Large intestine (tissue), 3 donors: Measurements from ENCODE around the gene FZD7. TPM values are rescaled to one million over a fixed set of nuclear protein-coding genes. Genes with fewer than 3 reads are reported as not detected.

Experiments used
- DNase-seq, 2 donors: peaks; one replicate each; pipeline versions ENCODE4 v3.0.0 to v3.0.0-alpha.2; 2013
- H3K27ac ChIP-seq: one replicate; pipeline ENCODE4 v1.5.1; 2013; ENCODE audit warnings: low read length
- H3K27me3 ChIP-seq: 2 replicates; pipeline ENCODE4 v1.6.1; 2013; ENCODE audit warnings: low read length; ENCODE audit not compliant: control insufficient read depth, insufficient read depth
- H3K36me3 ChIP-seq: 2 replicates; pipeline ENCODE4 v1.6.1; 2013; ENCODE audit warnings: low read length; ENCODE audit not compliant: control insufficient read depth, insufficient read depth
- H3K4me1 ChIP-seq: one replicate; pipeline ENCODE4 v1.6.1; 2013; ENCODE audit warnings: low read length; ENCODE audit not compliant: control insufficient read depth, insufficient read depth
- H3K4me3 ChIP-seq: one replicate; pipeline ENCODE4 v1.5.1; 2013; ENCODE audit warnings: low read length
- H3K9me3 ChIP-seq: one replicate; pipeline ENCODE4 v1.6.1; 2013; ENCODE audit warnings: mild to moderate bottlenecking, low read depth, low read length, moderate library complexity; ENCODE audit not compliant: control insufficient read depth
- WGBS: methylation state at CpG from one replicate; pipeline ENCODE4 v1.1.5; 2013; ENCODE audit warnings: low lambda C conversion rate; ENCODE audit not compliant: insufficient coverage; 5-methylcytosine and 5-hydroxymethylcytosine counted together
- polyA plus RNA-seq: library from polyadenylated mRNA; unstranded; fragments of 120-200 nt; gene quantifications from one replicate; pipeline ENCODE4 v1.2.1, GENCODE V29; 2013

Gene FZD7
- polyA plus RNA-seq, 1 donor, result 24.1 TPM

DNA sequence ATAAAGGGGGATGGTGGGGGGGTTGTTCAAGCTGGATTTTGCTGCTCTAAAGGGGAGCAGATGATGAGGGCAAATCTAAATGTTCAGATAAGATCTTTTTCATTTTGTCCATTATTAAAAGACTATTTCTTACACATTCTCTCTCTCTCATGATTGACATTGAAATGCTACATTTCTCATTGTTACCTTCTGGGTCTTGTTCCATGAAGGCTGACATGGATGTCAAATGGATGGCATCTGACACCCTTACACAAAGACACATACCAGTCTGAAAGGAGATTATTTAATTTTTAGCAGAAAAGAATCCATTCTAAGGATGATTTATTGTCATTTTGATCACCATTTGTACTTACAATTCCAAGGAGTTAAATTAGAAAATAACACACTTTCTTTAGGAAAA, 11.1 kb downstream of the FZD7 start:
- no peak overlapping the region for H3K27ac ChIP-seq
- no peaks in the 10 kb centered on the region for H3K27me3 ChIP-seq
- no peak for DNase-seq
- no peak overlapping the region for H3K4me3 ChIP-seq
- H3K4me1 ChIP-seq, result peaks cover 1% of the 10 kb centered on the region
- no peaks in the 10 kb centered on the region for H3K36me3 ChIP-seq
- H3K9me3 ChIP-seq, result no peaks in the 10 kb centered on the region

DNA sequence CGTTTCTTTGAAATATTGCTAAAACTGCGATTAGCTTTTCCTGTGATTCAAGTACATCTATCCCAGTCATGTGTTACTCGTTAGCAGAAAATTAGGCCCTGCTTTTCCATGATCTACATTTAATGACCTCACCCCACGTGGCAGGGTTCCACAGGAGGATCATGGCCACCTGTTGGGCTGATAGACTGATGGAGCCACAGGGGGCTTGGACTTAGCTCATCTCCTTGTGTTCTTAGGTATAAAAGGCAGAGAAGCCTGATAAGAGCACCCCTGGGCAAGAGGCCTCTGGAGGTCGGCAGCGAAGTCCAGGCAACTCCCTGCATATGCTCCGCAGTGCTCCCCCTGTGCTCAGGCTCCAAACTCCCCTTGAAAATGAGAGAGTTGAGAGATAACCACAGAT, 12.9 kb downstream of the FZD7 start:
- H3K9me3 ChIP-seq, result no peaks in the 10 kb centered on the region
- WGBS, result no CpG with 5 or more reads among the region's 7 CpGs
- H3K4me3 ChIP-seq, result no peak overlapping the region
- H3K27me3 ChIP-seq, result no peaks in the 10 kb centered on the region
- H3K36me3 ChIP-seq, result no peaks in the 10 kb centered on the region
- no peak overlapping the region for H3K27ac ChIP-seq
- no peak for DNase-seq
- peaks cover 3% of the 10 kb centered on the region for H3K4me1 ChIP-seq

DNA sequence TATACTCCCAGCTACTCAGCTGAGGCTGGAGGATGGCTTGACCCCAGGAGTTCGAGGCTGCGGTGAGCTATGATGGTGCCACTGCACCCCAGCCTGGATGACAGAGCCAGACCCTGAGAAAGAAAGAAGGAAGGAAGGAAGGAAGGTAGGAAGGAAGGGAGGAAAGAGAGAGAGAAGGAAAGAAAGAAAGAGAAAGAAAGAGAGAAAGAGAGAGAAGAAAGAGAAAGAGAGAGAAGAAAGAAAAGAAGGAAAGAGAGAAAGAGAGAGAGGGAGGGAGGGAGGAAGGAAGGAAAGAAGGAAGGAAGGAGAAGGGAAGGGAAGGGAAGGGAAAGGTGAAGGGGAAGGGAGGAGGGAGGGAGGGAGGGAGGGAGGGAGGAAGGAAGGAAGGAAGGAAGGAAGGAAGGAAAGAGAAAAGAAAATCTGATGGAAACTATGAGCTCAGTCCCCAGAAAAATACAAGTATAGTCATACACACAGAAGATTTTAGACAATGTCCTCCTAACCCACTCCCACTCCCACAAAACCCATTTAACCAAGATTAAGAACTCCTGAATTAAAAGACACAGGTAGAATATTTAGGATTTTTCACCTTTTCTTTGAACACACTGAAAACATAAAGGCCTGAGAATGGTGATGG, 15.6 kb downstream of the FZD7 start:
- WGBS, result 100% methylated on average over 2 of the region's 2 CpGs
- no peaks in the 10 kb centered on the region for H3K36me3 ChIP-seq
- no peak overlapping the region for H3K27ac ChIP-seq
- peaks cover 3% of the 10 kb centered on the region for H3K4me1 ChIP-seq
- H3K4me3 ChIP-seq, result no peak overlapping the region
- H3K27me3 ChIP-seq, result no peaks in the 10 kb centered on the region
- no peaks in the 10 kb centered on the region for H3K9me3 ChIP-seq
- no peak for DNase-seq

DNA sequence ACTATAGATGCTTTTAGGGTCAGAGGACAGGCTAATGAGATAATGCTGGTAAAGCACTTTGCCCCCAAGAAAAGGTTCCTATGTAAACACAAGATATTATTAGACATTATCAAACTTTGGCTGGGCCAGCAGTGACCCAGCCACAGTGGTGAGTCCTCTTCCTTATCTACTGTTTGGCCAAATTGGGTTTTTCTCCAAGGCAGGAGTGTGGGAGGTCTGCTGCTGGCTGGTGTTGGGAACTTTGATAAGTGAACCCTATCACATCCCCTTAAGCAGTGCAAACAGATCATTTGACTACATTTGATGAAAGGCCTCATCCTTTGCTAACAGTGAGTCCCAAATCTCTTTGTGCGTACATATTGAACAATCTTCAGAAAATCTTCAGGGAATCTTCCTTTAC, 16.2 kb downstream of the FZD7 start:
- DNase-seq, result peak in 1 of 2 donors; percentile 24
- Histone ChIP-seq H3K27ac (no peak overlapping the region), H3K36me3 (no peaks in the 10 kb centered on the region), H3K27me3 (no peaks in the 10 kb centered on the region), H3K9me3 (no peaks in the 10 kb centered on the region), H3K4me1 (peaks cover 7% of the 10 kb centered on the region), H3K4me3 (no peak overlapping the region)
- WGBS, result no CpG with 5 or more reads among the region's 1 CpG

DNA sequence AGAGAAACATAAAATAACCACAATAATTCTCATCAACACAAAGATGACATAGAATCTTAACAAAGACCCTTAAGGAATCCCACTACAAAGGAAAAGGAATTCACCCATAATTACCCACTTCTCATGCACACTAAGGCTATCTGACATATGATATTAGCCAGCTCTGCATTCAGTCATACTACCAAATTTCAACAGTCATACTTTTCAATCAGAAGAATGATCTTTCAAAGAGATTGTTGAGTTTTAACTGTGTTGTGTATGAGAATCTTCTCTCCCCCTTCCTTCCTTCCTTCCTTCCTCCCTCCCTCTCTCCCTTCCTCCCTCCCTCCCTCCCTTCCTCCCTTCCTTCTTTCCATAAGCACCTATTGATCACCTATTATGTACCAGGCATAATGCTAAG, 17.0 kb downstream of the FZD7 start:
- no peak overlapping the region for H3K27ac ChIP-seq
- no peaks in the 10 kb centered on the region for H3K27me3 ChIP-seq
- no peaks in the 10 kb centered on the region for H3K9me3 ChIP-seq
- no peak overlapping the region for H3K4me3 ChIP-seq
- H3K36me3 ChIP-seq, result no peaks in the 10 kb centered on the region
- peaks cover 8% of the 10 kb centered on the region for H3K4me1 ChIP-seq
- DNase-seq, result no peak

DNA sequence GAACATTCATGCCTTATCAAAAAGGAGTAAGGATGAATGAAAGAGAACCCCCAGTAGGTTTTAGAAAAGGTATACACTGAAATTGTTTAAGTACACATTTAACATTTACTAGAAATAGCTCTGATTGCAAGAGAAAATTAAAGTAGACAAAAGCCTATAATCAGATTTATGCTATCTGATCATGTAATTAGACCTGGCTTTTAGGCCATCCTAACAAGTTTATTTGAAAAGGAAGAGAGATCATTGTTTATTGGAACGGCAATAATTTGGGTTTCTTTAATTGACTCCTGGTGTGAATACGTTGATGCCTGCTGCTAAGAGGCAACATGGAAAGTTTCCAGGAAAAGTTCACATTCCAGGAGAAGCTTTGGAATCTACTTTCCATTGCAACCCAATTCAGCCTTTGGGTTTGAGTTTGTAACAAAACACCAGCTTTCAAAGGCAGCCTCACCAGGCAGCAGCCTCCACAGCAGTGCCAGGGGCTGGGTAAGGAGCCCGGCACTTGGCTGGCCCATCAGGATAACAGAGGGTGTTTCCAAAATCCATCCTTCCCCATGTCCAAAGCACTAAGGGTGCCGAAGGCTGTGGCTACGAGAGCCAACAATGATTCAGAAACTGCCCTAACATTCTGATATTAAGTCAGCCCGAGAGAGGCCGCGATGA, 18.0 kb downstream of the FZD7 start:
- Histone ChIP-seq H3K36me3 (no peaks in the 10 kb centered on the region), H3K4me3 (no peak overlapping the region), H3K9me3 (no peaks in the 10 kb centered on the region), H3K27me3 (no peaks in the 10 kb centered on the region), H3K27ac (no peak overlapping the region), H3K4me1 (peaks cover 8% of the 10 kb centered on the region)
- no peak for DNase-seq
- no CpG with 5 or more reads among the region's 8 CpGs for WGBS

DNA sequence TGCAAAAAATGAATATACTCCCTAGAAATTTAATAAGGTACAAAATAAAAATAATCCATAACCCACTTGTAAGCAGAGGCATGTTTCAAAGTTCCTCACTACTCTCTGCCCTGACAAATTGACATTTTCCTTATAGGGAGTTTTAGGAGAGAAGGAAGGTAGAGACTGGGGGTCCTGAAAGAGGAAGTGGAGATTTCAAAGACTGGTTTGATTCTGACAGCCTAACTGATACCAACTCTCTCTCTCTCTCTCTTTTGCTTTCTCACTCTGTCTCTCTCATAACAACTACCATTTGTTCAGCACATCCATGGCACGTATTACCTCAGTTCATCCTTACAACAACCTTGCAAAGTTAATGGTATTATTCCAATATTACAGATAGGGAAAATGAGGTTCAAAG, 18.6 kb downstream of the FZD7 start:
- Histone ChIP-seq H3K27ac (no peak overlapping the region), H3K36me3 (no peaks in the 10 kb centered on the region), H3K4me1 (peaks cover 8% of the 10 kb centered on the region), H3K4me3 (no peak overlapping the region), H3K27me3 (no peaks in the 10 kb centered on the region), H3K9me3 (no peaks in the 10 kb centered on the region)
- WGBS, result 100% methylated on average over 1 of the region's 1 CpG
- DNase-seq, result no peak

DNA sequence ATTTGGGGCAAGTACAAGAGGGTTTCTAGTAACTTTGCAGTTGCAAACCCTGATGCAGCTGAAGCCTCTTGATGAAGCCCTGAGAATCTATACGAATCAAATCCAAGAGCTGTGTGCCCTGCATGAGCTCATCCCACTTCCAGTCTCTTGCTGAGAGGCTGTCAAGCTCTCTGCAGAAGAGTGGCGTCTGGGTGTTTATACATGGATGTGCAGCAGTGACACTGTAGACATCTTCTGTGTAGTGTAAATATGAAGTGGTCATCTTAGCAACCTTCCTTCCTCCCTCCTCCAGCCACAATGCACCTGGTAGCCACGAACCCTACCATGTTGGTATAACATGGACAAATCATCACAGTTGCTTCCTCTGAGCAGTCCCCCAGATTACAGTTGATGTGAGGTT, 21.0 kb downstream of the FZD7 start:
- Histone ChIP-seq H3K4me1 (peaks cover 8% of the 10 kb centered on the region), H3K36me3 (no peaks in the 10 kb centered on the region), H3K4me3 (no peak overlapping the region), H3K27me3 (no peaks in the 10 kb centered on the region), H3K9me3 (no peaks in the 10 kb centered on the region), H3K27ac (no peak overlapping the region)
- WGBS, result no CpG with 5 or more reads among the region's 3 CpGs
- no peak for DNase-seq

DNA sequence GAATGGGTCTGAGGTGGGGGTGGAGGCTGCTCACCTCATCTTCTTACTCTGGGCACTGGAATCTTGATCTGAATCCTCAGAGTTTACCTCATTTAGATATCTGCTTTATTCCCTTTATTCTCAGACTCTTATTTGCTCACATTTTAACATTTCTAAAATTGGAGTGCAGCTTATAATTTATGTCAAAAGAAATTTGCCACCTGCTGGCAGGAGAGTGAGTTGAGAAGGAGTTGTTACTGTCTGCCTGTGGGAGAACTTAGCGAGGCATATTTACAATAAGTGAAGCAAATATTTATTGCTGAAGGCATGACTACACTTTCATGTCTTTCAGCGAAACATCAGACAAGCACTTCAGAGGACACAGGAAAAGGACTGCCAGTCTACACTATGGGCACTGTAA, 23.0 kb downstream of the FZD7 start:
- Histone ChIP-seq H3K27me3 (no peaks in the 10 kb centered on the region), H3K27ac (no peak overlapping the region), H3K4me1 (peaks cover 6% of the 10 kb centered on the region), H3K36me3 (no peaks in the 10 kb centered on the region), H3K9me3 (no peaks in the 10 kb centered on the region), H3K4me3 (no peak overlapping the region)
- no peak for DNase-seq
- WGBS, result no CpG with 5 or more reads among the region's 2 CpGs

DNA sequence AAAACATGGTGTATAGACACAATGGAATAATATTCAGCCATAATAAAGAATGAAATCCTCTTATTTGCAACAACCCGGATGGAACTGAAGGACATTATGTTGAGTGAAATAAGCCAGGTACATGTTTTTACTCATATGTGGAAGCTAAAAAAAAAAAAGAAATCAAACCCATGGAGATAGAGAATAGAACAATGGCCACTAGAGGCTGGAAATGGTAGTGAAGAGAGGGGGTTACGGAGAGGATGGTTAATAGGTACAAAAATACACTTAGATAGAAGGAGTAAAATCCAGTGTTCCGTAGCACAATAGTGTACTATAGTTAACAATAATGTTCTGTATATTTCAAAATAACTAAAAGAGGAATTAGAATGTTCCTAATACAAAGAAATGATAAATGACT, 26.6 kb downstream of the FZD7 start:
- 50% methylated on average over 1 of the region's 3 CpGs for WGBS
- Histone ChIP-seq H3K27me3 (no peaks in the 10 kb centered on the region), H3K27ac (no peak overlapping the region), H3K4me1 (peaks cover 8% of the 10 kb centered on the region), H3K36me3 (no peaks in the 10 kb centered on the region), H3K4me3 (no peak overlapping the region), H3K9me3 (no peaks in the 10 kb centered on the region)
- DNase-seq, result no peak

DNA sequence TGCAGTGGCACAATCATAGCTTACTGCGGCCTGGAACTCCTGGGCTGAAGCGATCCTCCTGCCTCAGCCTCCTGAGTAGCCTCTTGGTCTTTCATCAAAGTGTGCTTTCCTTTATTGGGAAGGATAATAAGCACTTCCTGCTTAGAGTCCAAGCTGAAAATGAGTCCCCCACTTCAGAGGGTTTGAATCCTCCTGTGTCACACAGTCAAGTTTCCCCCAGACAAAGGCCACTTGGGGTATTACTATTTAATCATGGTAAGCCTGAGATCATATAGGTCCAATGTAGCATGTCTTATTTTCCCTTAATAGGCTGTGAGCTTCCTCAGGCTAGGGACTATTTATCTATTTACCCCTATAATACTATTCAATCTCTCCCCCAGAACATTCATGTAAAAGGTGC, 28.0 kb downstream of the FZD7 start:
- Histone ChIP-seq H3K9me3 (no peaks in the 10 kb centered on the region), H3K4me1 (peaks cover 8% of the 10 kb centered on the region), H3K36me3 (no peaks in the 10 kb centered on the region), H3K4me3 (no peak overlapping the region), H3K27me3 (no peaks in the 10 kb centered on the region), H3K27ac (no peak overlapping the region)
- DNase-seq, result no peak
- WGBS, result no CpG with 5 or more reads among the region's 2 CpGs
